GM18873 (cell line): ENCODE measurements around the gene GAS6.

ENCODE experiments used
- ATAC-seq: cut with Tn5 transposase; IDR thresholded peaks from one replicate; pipeline ENCODE4 v1.9.1; 2021; ENCODE audit warnings: mild to moderate bottlenecking, moderate library complexity, moderate number of reproducible peaks; ENCODE audit not compliant: unreplicated experiment, low FRiP score

GAS6 gene

GRCh38 chr13:113854238-113855011, 9.5 kb downstream of the GAS6 start:
- ATAC-seq, result no peak

- ATAC-seq, result no peak
Observed at GRCh38 chr13:113853518-113854237, 10.2 kb downstream of the GAS6 start.

- no peak for ATAC-seq
Observed at GRCh38 chr13:113852536-113853517, 11.0 kb downstream of the GAS6 start.

GRCh38 chr13:113851826-113852535, 11.9 kb downstream of the GAS6 start:
- ATAC-seq, result no peak

GRCh38 chr13:113851480-113851803, 12.4 kb downstream of the GAS6 start:
- ATAC-seq, result no peak

GRCh38 chr13:113850722-113851479, 13.0 kb downstream of the GAS6 start:
- no peak for ATAC-seq

- ATAC-seq, result no peak
Observed at GRCh38 chr13:113849981-113850721, 13.7 kb downstream of the GAS6 start.

GRCh38 chr13:113849546-113849945, 14.3 kb downstream of the GAS6 start:
- ATAC-seq, result no peak

- ATAC-seq, result no peak
Observed at GRCh38 chr13:113848431-113849260, 15.2 kb downstream of the GAS6 start.

GRCh38 chr13:113848020-113848419, 15.9 kb downstream of the GAS6 start:
- no peak for ATAC-seq

GRCh38 chr13:113846636-113847318, 17.1 kb downstream of the GAS6 start:
- no peak for ATAC-seq

GRCh38 chr13:113845723-113846635, 17.9 kb downstream of the GAS6 start:
- no peak for ATAC-seq

GRCh38 chr13:113845055-113845454, 18.8 kb downstream of the GAS6 start:
- ATAC-seq, result no peak

- no peak for ATAC-seq
Observed at GRCh38 chr13:113843864-113844556, 19.9 kb downstream of the GAS6 start.

- ATAC-seq, result no peak
Observed at GRCh38 chr13:113843063-113843654, 20.7 kb downstream of the GAS6 start.
